Loucy (cell line): ENCODE results near the gene RERE.

ENCODE experiments used
- CTCF ChIP-seq: fragments of 200-600 bp; sonication (generic); conservative IDR thresholded peaks from 2 replicates; pipeline ENCODE4 v1.5.1; 2014; ENCODE audit warnings: mild to moderate bottlenecking, antibody characterized with exemption, low read length
- EZH2phosphoT487 ChIP-seq: fragments of 200-600 bp; IDR thresholded peaks from 2 replicates; pipeline ENCODE4 v1.6.1; 2018; ENCODE audit warnings: antibody characterized with exemption, mild to moderate bottlenecking, moderate library complexity, borderline replicate concordance

- TF ChIP-seq EZH2phosphoT487 (no peak), CTCF (no peak)
Measured at GRCh38 chr1:8328271-8328670, 489.2 kb downstream of the RERE start.
